ENCODE data around the gene TRAPPC3. TPM values are rescaled to one million over a fixed set of nuclear protein-coding genes. Genes with fewer than 3 reads are reported as not detected.

Gene TRAPPC3
- total and polyA plus RNA-seq, 10 donors = 42.9 to 98.1 (median 58.3) TPM

DNA sequence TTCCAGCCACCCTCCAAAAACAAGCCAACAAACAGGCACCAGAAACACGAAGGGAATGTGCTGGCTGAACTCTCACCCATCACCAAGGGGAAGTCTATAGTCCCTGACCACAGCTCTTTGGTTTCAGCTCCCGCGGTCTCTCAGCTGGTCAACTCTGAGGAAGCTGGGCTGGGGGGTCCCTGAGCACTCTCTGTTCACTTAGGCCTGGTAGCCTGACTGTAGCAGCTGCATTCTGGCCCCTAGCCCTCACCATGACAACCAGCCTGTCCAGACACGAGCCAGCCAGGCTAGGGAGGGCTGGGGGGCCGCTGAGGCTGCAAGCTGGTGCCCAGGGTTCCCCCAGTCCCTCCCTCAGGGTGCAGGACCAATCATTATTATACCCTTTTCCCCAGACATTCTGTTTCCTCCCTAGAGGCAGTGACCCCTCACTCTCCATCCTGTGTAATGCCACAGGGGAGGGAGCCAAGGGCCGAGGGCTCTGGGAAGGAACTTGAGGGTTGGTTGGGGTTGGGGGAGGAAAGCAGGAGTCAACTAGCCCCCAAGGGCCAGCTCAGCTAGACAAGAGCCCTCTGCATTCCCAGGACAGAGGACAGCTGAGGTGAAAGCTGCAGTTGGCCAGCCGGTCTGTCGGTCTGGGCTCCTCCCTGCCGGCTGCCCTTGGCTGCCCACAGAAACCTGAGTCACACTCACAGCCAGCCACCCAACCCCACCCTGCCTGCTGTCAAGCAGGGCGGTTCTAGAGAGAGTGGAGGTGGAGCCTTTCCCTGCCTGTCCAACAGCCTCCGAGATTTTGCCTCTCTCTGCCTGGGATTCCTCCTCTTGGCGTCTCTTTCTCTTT lies 1.2 kb upstream of the TRAPPC3 start:
- 8 to 16% (median 9%) methylated on average over 10 to 12 of the region's 12 CpGs for WGBS, 5 donors
- intact Hi-C loops (cut with DNase I; ENCODE audit: low total_unique reads) = loop anchor here (5.0 to 10.0 kb wide), 3 partner anchors 37 to 134 kb away; partner anchors contain the start of gene THRAP3
- Histone ChIP-seq H3K27ac (peak overlapping the region; percentile 81 to 100 (median 92)), H3K36me3 (peaks cover 0 to 9% (median 0%) of the 10 kb centered on the region in 6 donors), H3K4me3 (peak overlapping the region in 3 of 8 donors; percentile 11 to 85 (median 63)), H3K27me3 (replicated peaks in 1 of 7) (no peaks in the 10 kb centered on the region), H3K4me1 (peaks cover 44 to 89% (median 70%) of the 10 kb centered on the region in 6 donors), H3K9me3 (no peaks in the 10 kb centered on the region)
- TF ChIP-seq, protein P1, sequence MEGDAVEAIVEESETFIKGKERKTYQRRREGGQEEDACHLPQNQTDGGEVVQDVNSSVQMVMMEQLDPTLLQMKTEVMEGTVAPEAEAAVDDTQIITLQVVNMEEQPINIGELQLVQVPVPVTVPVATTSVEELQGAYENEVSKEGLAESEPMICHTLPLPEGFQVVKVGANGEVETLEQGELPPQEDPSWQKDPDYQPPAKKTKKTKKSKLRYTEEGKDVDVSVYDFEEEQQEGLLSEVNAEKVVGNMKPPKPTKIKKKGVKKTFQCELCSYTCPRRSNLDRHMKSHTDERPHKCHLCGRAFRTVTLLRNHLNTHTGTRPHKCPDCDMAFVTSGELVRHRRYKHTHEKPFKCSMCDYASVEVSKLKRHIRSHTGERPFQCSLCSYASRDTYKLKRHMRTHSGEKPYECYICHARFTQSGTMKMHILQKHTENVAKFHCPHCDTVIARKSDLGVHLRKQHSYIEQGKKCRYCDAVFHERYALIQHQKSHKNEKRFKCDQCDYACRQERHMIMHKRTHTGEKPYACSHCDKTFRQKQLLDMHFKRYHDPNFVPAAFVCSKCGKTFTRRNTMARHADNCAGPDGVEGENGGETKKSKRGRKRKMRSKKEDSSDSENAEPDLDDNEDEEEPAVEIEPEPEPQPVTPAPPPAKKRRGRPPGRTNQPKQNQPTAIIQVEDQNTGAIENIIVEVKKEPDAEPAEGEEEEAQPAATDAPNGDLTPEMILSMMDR (IDR thresholded peaks at IDR 0.05 in 8 of 11, conservative IDR thresholded peaks at IDR 0.05 in 3 of 11) = peak in 1 of 11 experiments; percentile 17
- peak; percentile 81 to 89 (median 88) for TF ChIP-seq POLR2AphosphoS5 (IDR thresholded peaks at IDR 0.05)
- TF ChIP-seq POLR2A (IDR thresholded peaks at IDR 0.05) = peak in 1 of 3 donors; percentile 43
- peak; percentile 96 for DNase-seq

DNA sequence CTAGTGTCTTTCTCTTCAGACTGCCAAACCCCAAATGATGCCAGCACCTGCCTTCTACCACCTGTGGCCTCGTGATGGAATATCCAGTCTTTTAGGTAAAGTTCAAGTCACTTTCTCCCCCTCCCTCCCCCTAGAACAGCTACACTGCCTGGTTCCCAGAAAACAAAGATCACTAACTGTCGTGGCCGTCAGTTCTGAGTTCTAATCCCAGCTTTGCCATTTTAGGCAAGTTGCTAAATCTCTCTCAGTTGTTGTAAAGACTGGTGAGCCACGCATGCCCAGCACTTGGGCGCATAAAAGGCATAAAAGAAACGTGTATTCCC lies 648 bp upstream of the TRAPPC3 start:
- DNase-seq = no peak
- H3K27ac ChIP-seq = peak overlapping the region; percentile 81 to 100 (median 92)
- peak overlapping the region in 4 of 8 donors; percentile 63 to 86 (median 78) for H3K4me3 ChIP-seq
- H3K27me3 ChIP-seq (replicated peaks in 1 of 7) = no peaks in the 10 kb centered on the region
- no peaks in the 10 kb centered on the region for H3K9me3 ChIP-seq
- intact Hi-C loops (cut with DNase I; ENCODE audit: low total_unique reads) = loop anchor here (5.0 to 10.0 kb wide), 3 partner anchors 37 to 135 kb away; partner anchors contain the start of gene THRAP3
- peaks cover 40 to 88% (median 66%) of the 10 kb centered on the region in 6 donors for H3K4me1 ChIP-seq
- TF ChIP-seq POLR2A (IDR thresholded peaks at IDR 0.05) (no peak), POLR2AphosphoS5 (IDR thresholded peaks at IDR 0.05) (no peak)
- TF ChIP-seq, protein P1 (IDR thresholded peaks at IDR 0.05 in 8 of 11, conservative IDR thresholded peaks at IDR 0.05 in 3 of 11) = no peak
- WGBS, 5 donors = 24 to 57% (median 38%) methylated on average over 6 of the region's 6 CpGs
- peaks cover 0 to 15% (median 0%) of the 10 kb centered on the region in 6 donors for H3K36me3 ChIP-seq

DNA sequence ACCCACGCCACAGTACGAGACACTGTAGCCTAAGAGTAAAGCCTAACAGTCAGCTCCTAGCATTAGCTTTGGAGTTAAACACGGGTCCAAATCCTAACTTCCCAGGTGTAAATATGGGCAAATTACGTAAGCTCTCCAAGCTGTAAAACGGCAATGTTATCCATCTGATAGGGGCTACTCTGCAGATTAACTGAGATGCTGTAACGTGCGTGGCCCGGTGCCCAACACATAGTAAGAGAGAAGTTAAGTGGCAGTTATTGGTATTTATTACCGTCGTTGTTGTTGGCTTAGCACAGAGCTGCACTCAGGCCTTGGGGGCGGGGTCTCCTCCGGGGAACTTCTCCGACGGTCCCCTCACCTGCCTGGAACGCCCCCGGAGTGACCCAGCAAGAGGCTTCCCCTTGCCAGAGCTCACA lies 457 bp downstream of the TRAPPC3 start:
- H3K36me3 ChIP-seq = peaks cover 0 to 15% (median 0%) of the 10 kb centered on the region in 6 donors
- H3K4me3 ChIP-seq = peak overlapping the region; percentile 63 to 92 (median 82)
- 2 to 6% (median 5%) methylated on average over 12 to 16 of the region's 16 CpGs for WGBS, 5 donors
- no peaks in the 10 kb centered on the region for H3K27me3 ChIP-seq (replicated peaks in 1 of 7)
- no peak for DNase-seq
- peaks cover 39 to 84% (median 61%) of the 10 kb centered on the region in 6 donors for H3K4me1 ChIP-seq
- no peaks in the 10 kb centered on the region for H3K9me3 ChIP-seq
- TF ChIP-seq POLR2AphosphoS5 (IDR thresholded peaks at IDR 0.05) = no peak
- TF ChIP-seq, protein P1 (IDR thresholded peaks at IDR 0.05 in 8 of 11, conservative IDR thresholded peaks at IDR 0.05 in 3 of 11) = no peak
- intact Hi-C loops (cut with DNase I; ENCODE audit: low total_unique reads) = no loop called here
- peak overlapping the region; percentile 79 to 100 (median 92) for H3K27ac ChIP-seq

DNA sequence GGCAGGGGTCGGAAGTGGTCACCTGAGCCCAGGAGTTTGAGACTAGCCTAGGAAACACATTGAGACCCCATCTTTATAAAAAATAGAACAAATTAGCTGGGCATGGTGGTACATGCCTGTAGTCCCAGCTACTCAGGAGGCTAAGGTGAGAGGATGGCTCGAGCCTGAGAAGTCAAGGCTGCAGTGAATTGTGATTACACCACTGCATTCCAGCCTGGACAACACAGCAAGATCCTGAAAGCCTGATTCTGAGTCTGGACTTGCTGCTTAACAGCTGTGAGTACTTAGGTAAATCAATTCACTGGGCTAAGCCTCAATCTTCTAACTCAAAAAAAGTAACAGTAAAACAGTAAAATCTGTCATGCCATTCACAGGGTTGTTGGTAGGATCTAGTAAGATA lies 4.9 kb downstream of the TRAPPC3 start:
- peaks cover 19 to 83% (median 51%) of the 10 kb centered on the region in 6 donors for H3K4me1 ChIP-seq
- WGBS, 5 donors = 84 to 98% (median 93%) methylated on average over 2 of the region's 2 CpGs
- no peak overlapping the region for H3K4me3 ChIP-seq
- no peaks in the 10 kb centered on the region for H3K27me3 ChIP-seq (replicated peaks in 1 of 7)
- H3K9me3 ChIP-seq = no peaks in the 10 kb centered on the region
- intact Hi-C loops (cut with DNase I; ENCODE audit: low total_unique reads) = no loop called here
- TF ChIP-seq, protein P1 (IDR thresholded peaks at IDR 0.05 in 8 of 11, conservative IDR thresholded peaks at IDR 0.05 in 3 of 11) = no peak
- TF ChIP-seq POLR2A (IDR thresholded peaks at IDR 0.05) (no peak), POLR2AphosphoS5 (IDR thresholded peaks at IDR 0.05) (no peak)
- no peak for DNase-seq
- peaks cover 0 to 30% (median 4%) of the 10 kb centered on the region in 6 donors for H3K36me3 ChIP-seq
- no peak overlapping the region for H3K27ac ChIP-seq
